Stomach (tissue), 9 donors: ENCODE measurements around the gene CTDSPL. TPM values are rescaled to one million over a fixed set of nuclear protein-coding genes. Genes with fewer than 3 reads are reported as not detected.
"Not testable (repeated sequence)": the region's sequence is repeated elsewhere in the genome, so short reads cannot be mapped to it uniquely, and the experiment has no call there.

ENCODE experiments used
- DNase-seq, 2 donors: peaks; one replicate each; pipeline versions ENCODE4 v3.0.0 to v3.0.0-alpha.2; 2013 to 2019
- H3K27ac ChIP-seq, 5 donors: fragments of 200-600 bp in 4 of 5; sonication (generic) in 4 of 5; one replicate each; pipeline ENCODE4 v1.5.1; 2013 to 2019; ENCODE audit warnings: mild to moderate bottlenecking in 1 of 5, moderate library complexity in 1 of 5
- H3K27me3 ChIP-seq, 3 donors: fragments of 200-600 bp; sonication (generic); one replicate each; pipeline ENCODE4 v1.5.1; 2017 to 2019; ENCODE audit warnings: mixed run types in 1 of 3
- H3K36me3 ChIP-seq, 4 donors: fragments of 200-600 bp; sonication (generic); 1 replicate in 3 of 4; 2 replicates in 1 of 4; pipeline ENCODE4 v1.5.1; 2016 to 2019
- H3K4me1 ChIP-seq, 4 donors: fragments of 200-600 bp; sonication (generic); one replicate each; pipeline ENCODE4 v1.5.1; 2016 to 2019
- H3K4me3 ChIP-seq, 4 donors: fragments of 200-600 bp; sonication (generic) in 3 of 4; one replicate each; pipeline ENCODE4 v1.5.1; 2016 to 2019; ENCODE audit warnings: mild to moderate bottlenecking in 1 of 4
- H3K9me3 ChIP-seq, 4 donors: fragments of 200-600 bp; sonication (generic); one replicate each; pipeline ENCODE4 v1.5.1; 2016 to 2019
- EP300 ChIP-seq: sonication (generic); formaldehyde crosslinking; IDR thresholded peaks from one replicate; pipeline ENCODE4 v1.6.1; 2017; ENCODE audit warnings: antibody characterized with exemption
- POLR2A ChIP-seq, 4 donors: fragments of 450-650 bp; IDR thresholded peaks; one replicate each; pipeline ENCODE4 v1.6.1; 2016; ENCODE audit warnings: antibody characterized with exemption in 4 of 4, control low read depth in 2 of 4, mild to moderate bottlenecking in 1 of 4, moderate library complexity in 1 of 4
- POLR2AphosphoS5 ChIP-seq, 3 donors: sonication (generic); formaldehyde crosslinking; IDR thresholded peaks; one replicate each; pipeline ENCODE4 v1.6.1; 2016; ENCODE audit warnings: antibody characterized with exemption in 3 of 3
- WGBS, 5 donors: extraction: QIAGEN DNeasy Blood & Tissue Kit in 3 of 5; methylation state at CpG; one replicate each; pipeline versions ENCODE4 v1.1.5 to v1.1.7; 2013 to 2018; 5-methylcytosine and 5-hydroxymethylcytosine counted together
- intact Hi-C: fragments of 100-400 bp; cut with DNase I; formaldehyde crosslinking; loops from one replicate; pipeline ENCODE4 v1.15.1; 2023; ENCODE audit warnings: low total_unique reads
- polyA plus RNA-seq, 3 donors: library from polyadenylated mRNA; stranded (reverse); fragments of 200-250 nt; gene quantifications; one replicate each; pipeline ENCODE4 v1.2.3, GENCODE V29; 2013
- total RNA-seq, 5 donors: library from RNA; depleted of rRNA; stranded (reverse); fragments of >200 nt; gene quantifications; one replicate each; pipeline versions ENCODE4 v1.1.0 to v1.2.3, GENCODE V29; 2014 to 2016
- TF ChIP-seq, protein P1 (sequence below), 7 experiments: fragments of 450-650 bp in 4 of 7; fragments of 200-600 bp in 3 of 7; sonication (generic) in 3 of 7; IDR thresholded peaks; one replicate each; pipeline ENCODE4 v1.5.1; 2016 to 2019; ENCODE audit warnings: antibody characterized with exemption in 7 of 7, control low read depth in 2 of 7, mild to moderate bottlenecking in 1 of 7
- donor health status: healthy with polysubstance abuse.
- donor health status: Bipolar disorder and iron deficiency.
- donor health status: healthy.

CTDSPL gene
- total and polyA plus RNA-seq, 8 donors, result 13.4 to 54.9 (median 30.2) TPM

DNA sequence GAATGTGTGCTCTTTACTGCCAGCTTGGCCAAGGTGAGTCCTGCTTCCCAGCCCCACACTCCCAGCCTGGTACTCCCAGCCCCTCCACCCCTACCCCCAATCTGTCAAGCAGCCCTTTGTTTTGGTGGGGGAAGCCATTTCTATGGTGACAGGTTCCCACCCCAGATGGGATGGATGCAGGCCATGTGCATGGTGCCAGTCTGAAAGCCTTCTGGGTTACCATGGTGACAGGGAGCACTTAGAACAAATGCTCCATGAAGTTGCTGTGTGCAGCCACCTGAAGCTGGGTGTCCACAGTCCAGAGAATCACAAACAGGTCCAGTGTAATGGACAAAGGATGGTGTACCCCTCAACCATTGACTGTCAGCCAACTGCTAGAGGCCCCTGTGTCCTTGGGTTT lies 109.8 kb downstream of the CTDSPL start:
- DNase-seq, result no peak
- intact Hi-C loops, result no loop called here
- H3K9me3 ChIP-seq, result no peaks in the 10 kb centered on the region

DNA sequence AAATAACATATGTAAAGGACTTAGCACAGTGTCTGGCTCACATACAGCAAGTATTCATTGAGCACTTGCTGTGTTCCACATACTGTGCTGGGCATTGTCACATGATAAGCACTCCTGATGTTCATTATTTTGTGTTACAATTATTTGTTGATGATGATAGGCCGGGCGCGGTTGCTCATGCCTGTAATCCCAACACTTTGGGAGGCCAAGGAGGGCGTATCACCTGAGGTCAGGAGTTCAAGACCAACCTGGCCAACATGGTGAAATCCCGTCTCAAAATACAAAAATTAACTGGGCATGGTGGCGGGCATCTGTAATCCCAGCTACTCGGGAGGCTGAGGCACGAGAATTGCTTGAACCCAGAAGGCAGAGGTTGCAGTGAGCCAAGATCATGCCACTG lies 110.4 kb downstream of the CTDSPL start:
- H3K9me3 ChIP-seq, H3K27me3 ChIP-seq, intact Hi-C loops, H3K4me3 ChIP-seq, DNase-seq, H3K27ac ChIP-seq: not testable (repeated sequence)
- Histone ChIP-seq H3K36me3 (peaks cover 5 to 53% (median 39%) of the 10 kb centered on the region in 4 donors), H3K4me1 (peaks cover 29 to 54% (median 36%) of the 10 kb centered on the region in 4 donors)
- WGBS, 5 donors, result 85 to 94% (median 92%) methylated on average over 8 of the region's 8 CpGs

More for the DNA sequence above, 109.8 kb downstream of the CTDSPL start:
- Histone ChIP-seq H3K4me1 (peaks cover 29 to 58% (median 40%) of the 10 kb centered on the region in 4 donors), H3K4me3 (no peak overlapping the region), H3K27ac (peak overlapping the region in 1 of 5 donors; percentile 70), H3K36me3 (peaks cover under 1 to 48% (median 34%) of the 10 kb centered on the region in 4 donors), H3K27me3 (no peaks in the 10 kb centered on the region)
- no peak for TF ChIP-seq POLR2A (IDR thresholded peaks at IDR 0.05)
- TF ChIP-seq, protein P1, sequence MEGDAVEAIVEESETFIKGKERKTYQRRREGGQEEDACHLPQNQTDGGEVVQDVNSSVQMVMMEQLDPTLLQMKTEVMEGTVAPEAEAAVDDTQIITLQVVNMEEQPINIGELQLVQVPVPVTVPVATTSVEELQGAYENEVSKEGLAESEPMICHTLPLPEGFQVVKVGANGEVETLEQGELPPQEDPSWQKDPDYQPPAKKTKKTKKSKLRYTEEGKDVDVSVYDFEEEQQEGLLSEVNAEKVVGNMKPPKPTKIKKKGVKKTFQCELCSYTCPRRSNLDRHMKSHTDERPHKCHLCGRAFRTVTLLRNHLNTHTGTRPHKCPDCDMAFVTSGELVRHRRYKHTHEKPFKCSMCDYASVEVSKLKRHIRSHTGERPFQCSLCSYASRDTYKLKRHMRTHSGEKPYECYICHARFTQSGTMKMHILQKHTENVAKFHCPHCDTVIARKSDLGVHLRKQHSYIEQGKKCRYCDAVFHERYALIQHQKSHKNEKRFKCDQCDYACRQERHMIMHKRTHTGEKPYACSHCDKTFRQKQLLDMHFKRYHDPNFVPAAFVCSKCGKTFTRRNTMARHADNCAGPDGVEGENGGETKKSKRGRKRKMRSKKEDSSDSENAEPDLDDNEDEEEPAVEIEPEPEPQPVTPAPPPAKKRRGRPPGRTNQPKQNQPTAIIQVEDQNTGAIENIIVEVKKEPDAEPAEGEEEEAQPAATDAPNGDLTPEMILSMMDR (IDR thresholded peaks at IDR 0.05), result no peak
- TF ChIP-seq POLR2AphosphoS5 (IDR thresholded peaks at IDR 0.05), result no peak
- TF ChIP-seq EP300, result no peak

DNA sequence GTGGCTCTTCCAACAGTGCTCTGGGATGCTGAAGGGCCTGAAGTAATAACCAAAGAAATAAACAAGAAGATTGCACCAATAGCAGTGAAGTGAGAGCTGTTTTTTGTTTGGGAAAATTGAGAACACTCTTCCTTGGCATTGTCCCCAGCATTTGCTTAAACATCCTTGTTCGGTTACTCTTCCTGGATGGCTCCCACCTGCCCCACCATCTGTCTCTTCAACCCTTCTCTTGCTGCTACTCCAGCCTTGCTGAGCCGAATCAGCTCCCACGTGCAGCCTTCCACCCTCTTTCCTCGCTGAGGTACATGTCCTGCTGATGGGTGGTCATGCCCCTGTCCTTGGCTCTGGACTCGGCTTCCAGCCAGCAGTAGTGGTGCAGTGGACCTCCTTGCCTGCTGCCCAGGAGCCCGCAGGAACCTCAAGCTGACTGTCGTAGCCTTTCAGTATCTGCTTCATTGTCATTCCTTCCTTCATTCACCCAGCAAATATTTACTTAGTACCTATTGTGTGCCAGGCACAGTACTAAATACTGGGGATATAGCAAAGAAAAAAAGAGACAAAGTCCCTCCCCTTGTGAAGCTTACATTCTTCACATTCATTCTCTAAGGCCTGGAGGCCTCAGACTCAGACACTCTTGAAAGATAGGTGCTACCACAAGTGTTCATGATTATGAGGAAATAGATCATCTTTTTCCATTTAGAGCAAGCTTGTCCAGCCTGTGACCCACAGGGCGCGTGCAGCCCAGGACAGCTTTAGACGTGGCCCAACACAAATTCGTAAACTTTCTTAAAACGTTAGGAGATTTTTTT lies 111.8 kb downstream of the CTDSPL start:
- H3K27ac ChIP-seq, result peak overlapping the region in 1 of 5 donors; percentile 6
- intact Hi-C loops, result no loop called here
- H3K9me3 ChIP-seq, result no peaks in the 10 kb centered on the region
- peak in 1 of 2 donors; percentile 56 for DNase-seq
- H3K27me3 ChIP-seq, result no peaks in the 10 kb centered on the region
- H3K36me3 ChIP-seq, result peaks cover 5 to 60% (median 48%) of the 10 kb centered on the region in 4 donors
- TF ChIP-seq EP300, result no peak
- no peak for TF ChIP-seq POLR2AphosphoS5 (IDR thresholded peaks at IDR 0.05)
- H3K4me1 ChIP-seq, result peaks cover 28 to 47% (median 31%) of the 10 kb centered on the region in 4 donors
- H3K4me3 ChIP-seq, result no peak overlapping the region
- 62 to 77% (median 70%) methylated on average over 12 of the region's 12 CpGs for WGBS, 5 donors

DNA sequence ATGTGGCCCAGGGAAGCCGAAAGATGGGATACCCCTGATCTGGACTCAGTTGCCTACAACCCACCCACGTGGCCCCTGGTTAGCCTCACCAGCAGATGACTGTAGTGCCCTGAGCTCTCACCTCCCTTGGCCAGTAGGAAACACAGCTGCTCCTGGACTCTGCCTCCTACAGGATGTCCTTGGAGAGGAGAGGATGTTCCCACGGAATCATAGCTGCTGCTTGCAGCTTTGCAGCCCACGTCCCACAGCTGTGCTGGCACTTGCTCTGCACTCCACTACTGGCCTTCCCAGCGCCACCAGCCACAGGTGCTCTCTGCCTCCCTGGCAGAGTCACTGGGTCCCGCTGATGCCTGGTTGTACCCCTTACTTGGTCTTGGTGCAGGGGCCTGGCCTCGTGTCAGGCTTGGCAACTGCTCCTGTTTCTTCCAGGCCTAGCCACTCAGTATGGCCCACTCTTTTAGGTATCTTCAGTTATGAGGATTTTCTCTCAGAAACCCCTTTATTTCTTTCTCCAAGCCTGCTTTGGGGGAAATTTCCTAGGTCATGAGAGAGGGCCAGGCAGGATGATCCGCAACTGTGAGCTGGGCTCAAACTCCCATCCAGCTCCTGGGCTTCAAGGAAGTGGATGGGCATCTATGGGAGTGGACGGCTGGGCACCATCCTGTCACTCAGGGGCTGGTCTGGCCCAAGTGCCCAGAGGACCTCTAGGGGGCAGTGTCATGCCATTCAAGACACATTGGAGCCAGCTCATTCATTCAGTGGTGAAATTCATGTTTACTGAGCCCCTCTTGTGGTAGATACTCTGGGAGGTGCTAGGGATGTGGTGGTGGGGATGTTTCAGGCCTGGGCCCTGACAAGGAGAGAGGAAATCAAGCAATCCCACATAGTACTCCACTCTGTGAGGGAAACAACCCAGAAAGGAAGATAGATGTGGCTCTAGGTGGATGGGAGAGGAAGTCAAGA lies 112.7 kb downstream of the CTDSPL start:
- TF ChIP-seq POLR2AphosphoS5 (IDR thresholded peaks at IDR 0.05) (peak in 1 of 3 donors; percentile 55), EP300 (no peak), POLR2A (IDR thresholded peaks at IDR 0.05) (no peak)
- TF ChIP-seq, protein P1 (IDR thresholded peaks at IDR 0.05), result peak in 5 of 7 experiments; percentile 28 to 84 (median 73)
- Histone ChIP-seq H3K4me3 (no peak overlapping the region), H3K27me3 (no peaks in the 10 kb centered on the region), H3K36me3 (peaks cover 5 to 60% (median 45%) of the 10 kb centered on the region in 4 donors), H3K27ac (peak overlapping the region in 1 of 5 donors; percentile 6), H3K4me1 (peaks cover 21 to 37% (median 24%) of the 10 kb centered on the region in 4 donors), H3K9me3 (no peaks in the 10 kb centered on the region)
- intact Hi-C loops, result no loop called here
- DNase-seq, result peak; percentile 77 to 89
- 59 to 70% (median 64%) methylated on average over 6 to 9 of the region's 9 CpGs for WGBS, 5 donors
